Measurements from ENCODE around the gene PAQR9.
A peak's percentile ranks its signal among the peaks of the same experiment; 100 is the strongest.

Gene PAQR9

GRCh38 chr3:142950972-142951371, 12.5 kb downstream of the PAQR9 start:
- no peak for DNase-seq (ENCODE audit: low read depth)

GRCh38 chr3:142947799-142948575, 15.5 kb downstream of the PAQR9 start:
- DNase-seq (ENCODE audit: low read depth) = peak; percentile 49

- no peak for DNase-seq (ENCODE audit: low read depth)
These were observed 16.1 kb downstream of the PAQR9 start for GRCh38 chr3:142947352-142947751.

- DNase-seq (ENCODE audit: low read depth) = no peak
These were observed 16.6 kb downstream of the PAQR9 start for GRCh38 chr3:142946861-142947260.

- no peak for DNase-seq (ENCODE audit: low read depth)
These were observed 18.5 kb downstream of the PAQR9 start for GRCh38 chr3:142945023-142945422.

- no peak for DNase-seq (ENCODE audit: low read depth)
These were observed 19.1 kb downstream of the PAQR9 start for GRCh38 chr3:142944342-142944741.

GRCh38 chr3:142943870-142944269, 19.6 kb downstream of the PAQR9 start:
- DNase-seq (ENCODE audit: low read depth) = no peak

GRCh38 chr3:142943349-142943748, 20.1 kb downstream of the PAQR9 start:
- DNase-seq (ENCODE audit: low read depth) = no peak

GRCh38 chr3:142941373-142942123, 21.9 kb downstream of the PAQR9 start:
- DNase-seq (ENCODE audit: low read depth) = no peak

- no peak for DNase-seq (ENCODE audit: low read depth)
These were observed 23.0 kb downstream of the PAQR9 start for GRCh38 chr3:142940472-142940871.

GRCh38 chr3:142940000-142940399, 23.5 kb downstream of the PAQR9 start:
- DNase-seq (ENCODE audit: low read depth) = no peak

GRCh38 chr3:142935963-142936362, 27.5 kb downstream of the PAQR9 start:
- DNase-seq (ENCODE audit: low read depth) = no peak

GRCh38 chr3:142934887-142935269, 28.6 kb downstream of the PAQR9 start:
- DNase-seq (ENCODE audit: low read depth) = no peak

GRCh38 chr3:142934128-142934886, 29.2 kb downstream of the PAQR9 start:
- no peak for DNase-seq (ENCODE audit: low read depth)

GRCh38 chr3:142931222-142931621, 32.3 kb downstream of the PAQR9 start:
- no peak for DNase-seq (ENCODE audit: low read depth)

GRCh38 chr3:142930463-142930862, 33.0 kb downstream of the PAQR9 start:
- DNase-seq (ENCODE audit: low read depth) = no peak

GRCh38 chr3:142929890-142930289, 33.6 kb downstream of the PAQR9 start:
- DNase-seq (ENCODE audit: low read depth) = no peak

GRCh38 chr3:142929109-142929508, 34.4 kb downstream of the PAQR9 start:
- DNase-seq (ENCODE audit: low read depth) = peak; percentile 39

GRCh38 chr3:142926368-142926944, 37.0 kb downstream of the PAQR9 start:
- no peak for DNase-seq (ENCODE audit: low read depth)

- no peak for DNase-seq (ENCODE audit: low read depth)
These were observed 38.3 kb downstream of the PAQR9 start for GRCh38 chr3:142925140-142925539.

- DNase-seq (ENCODE audit: low read depth) = no peak
These were observed 39.8 kb downstream of the PAQR9 start for GRCh38 chr3:142923694-142924093.

GRCh38 chr3:142916605-142917004, 46.9 kb downstream of the PAQR9 start:
- no peak for DNase-seq (ENCODE audit: low read depth)

Data from EH (cell line).